Brain microvascular endothelial cell (primary cell): ENCODE data around the gene WNT7A.

Source experiments
- DNase-seq: peaks from one replicate; pipeline ENCODE4 v3.0.0-alpha.2; 2020
- H3K27ac ChIP-seq: fragments of 250-450 bp; sonication (Bioruptor Pico); 2 replicates; pipeline ENCODE4 v1.5.1; 2020; ENCODE audit warnings: mild to moderate bottlenecking, moderate library complexity
- H3K27me3 ChIP-seq: fragments of 250-450 bp; sonication (Bioruptor Pico); replicated peaks from 2 replicates; pipeline ENCODE4 v1.5.1; 2020; ENCODE audit warnings: mild to moderate bottlenecking
- H3K36me3 ChIP-seq: fragments of 250-450 bp; sonication (Bioruptor Pico); replicated peaks from 2 replicates; pipeline ENCODE4 v1.5.1; 2020; ENCODE audit warnings: mild to moderate bottlenecking
- H3K4me3 ChIP-seq: 2 replicates; pipeline ENCODE4 v1.5.1; 2011; ENCODE audit warnings: low read depth, mild to moderate bottlenecking, control low read depth, low read length, moderate library complexity
- in situ Hi-C: cut with HindIII; loops from 2 replicates; pipeline ENCODE4 v1.10.0; 2017; ENCODE audit warnings: low sequenced_read_pairs, low pct_ligation_motif_present
- TF ChIP-seq, protein P1 (sequence below): IDR thresholded peaks from 2 replicates; pipeline ENCODE4 v1.5.1; 2011; ENCODE audit warnings: low read depth, mild to moderate bottlenecking, moderate library complexity, low read length, control low read depth, inconsistent platforms; ENCODE audit errors: missing control alignments

WNT7A gene

DNA sequence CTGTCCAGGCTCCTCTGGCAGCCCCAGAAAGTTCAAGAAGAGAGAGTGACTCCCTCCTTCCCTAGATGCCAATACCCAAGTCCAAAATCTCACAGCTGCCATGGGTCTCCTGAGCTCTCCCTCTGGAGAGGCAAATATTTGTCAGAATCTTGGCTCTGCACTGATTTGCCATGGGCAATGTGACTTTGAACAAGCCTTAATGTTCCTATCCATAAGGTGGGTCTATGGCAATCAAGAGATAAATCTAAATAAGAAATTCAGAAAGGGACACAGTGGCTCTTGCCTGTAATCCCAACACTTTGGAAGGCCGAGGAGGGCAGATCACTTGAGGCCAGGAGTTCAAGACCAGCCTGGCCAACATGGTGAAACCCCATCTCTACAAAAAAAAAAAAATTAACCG, 12.4 kb upstream of the WNT7A start:
- Histone ChIP-seq H3K27me3 (peaks cover 6% of the 10 kb centered on the region), H3K27ac (no peak overlapping the region), H3K36me3 (no peaks in the 10 kb centered on the region), H3K4me3 (no peak overlapping the region)
- in situ Hi-C loops: no loop called here
- TF ChIP-seq, protein P1, sequence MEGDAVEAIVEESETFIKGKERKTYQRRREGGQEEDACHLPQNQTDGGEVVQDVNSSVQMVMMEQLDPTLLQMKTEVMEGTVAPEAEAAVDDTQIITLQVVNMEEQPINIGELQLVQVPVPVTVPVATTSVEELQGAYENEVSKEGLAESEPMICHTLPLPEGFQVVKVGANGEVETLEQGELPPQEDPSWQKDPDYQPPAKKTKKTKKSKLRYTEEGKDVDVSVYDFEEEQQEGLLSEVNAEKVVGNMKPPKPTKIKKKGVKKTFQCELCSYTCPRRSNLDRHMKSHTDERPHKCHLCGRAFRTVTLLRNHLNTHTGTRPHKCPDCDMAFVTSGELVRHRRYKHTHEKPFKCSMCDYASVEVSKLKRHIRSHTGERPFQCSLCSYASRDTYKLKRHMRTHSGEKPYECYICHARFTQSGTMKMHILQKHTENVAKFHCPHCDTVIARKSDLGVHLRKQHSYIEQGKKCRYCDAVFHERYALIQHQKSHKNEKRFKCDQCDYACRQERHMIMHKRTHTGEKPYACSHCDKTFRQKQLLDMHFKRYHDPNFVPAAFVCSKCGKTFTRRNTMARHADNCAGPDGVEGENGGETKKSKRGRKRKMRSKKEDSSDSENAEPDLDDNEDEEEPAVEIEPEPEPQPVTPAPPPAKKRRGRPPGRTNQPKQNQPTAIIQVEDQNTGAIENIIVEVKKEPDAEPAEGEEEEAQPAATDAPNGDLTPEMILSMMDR: no peak
- DNase-seq: no peak

- in situ Hi-C loops: no loop called here
- TF ChIP-seq, protein P1: no peak
- DNase-seq: no peak
- Histone ChIP-seq H3K4me3 (no peak overlapping the region), H3K36me3 (no peaks in the 10 kb centered on the region), H3K27ac (no peak overlapping the region), H3K27me3 (peaks cover 6% of the 10 kb centered on the region)
Measured at GRCh38 chr3:13891492-13892073, 11.7 kb upstream of the WNT7A start.

DNA sequence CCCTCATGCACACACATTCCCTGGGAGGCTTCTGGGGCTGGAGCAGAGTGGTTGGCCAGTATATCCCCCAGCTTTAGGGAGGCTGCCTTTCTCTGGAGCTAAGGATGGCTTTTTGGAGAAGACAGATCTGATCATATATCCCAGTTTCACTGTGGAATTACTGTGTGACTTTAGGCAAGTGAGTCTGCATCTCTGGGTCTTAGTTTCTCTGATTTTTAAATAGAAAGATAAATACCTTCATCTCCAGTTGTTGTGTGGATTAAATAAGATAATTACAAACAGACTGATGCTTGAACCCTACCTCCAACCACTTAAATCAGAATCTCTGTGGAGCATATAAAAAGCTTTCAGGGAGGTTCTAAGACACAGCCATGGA, 11.1 kb upstream of the WNT7A start:
- Histone ChIP-seq H3K4me3 (no peak overlapping the region), H3K36me3 (no peaks in the 10 kb centered on the region), H3K27me3 (peaks cover 6% of the 10 kb centered on the region), H3K27ac (no peak overlapping the region)
- TF ChIP-seq, protein P1: no peak
- in situ Hi-C loops: no loop called here
- no peak for DNase-seq

- TF ChIP-seq, protein P1: no peak
- no peak overlapping the region for H3K27ac ChIP-seq
- no peaks in the 10 kb centered on the region for H3K36me3 ChIP-seq
- DNase-seq: no peak
- H3K27me3 ChIP-seq: peaks cover 6% of the 10 kb centered on the region
- H3K4me3 ChIP-seq: no peak overlapping the region
- in situ Hi-C loops: no loop called here
Measured at GRCh38 chr3:13890377-13891016, 10.6 kb upstream of the WNT7A start.

DNA sequence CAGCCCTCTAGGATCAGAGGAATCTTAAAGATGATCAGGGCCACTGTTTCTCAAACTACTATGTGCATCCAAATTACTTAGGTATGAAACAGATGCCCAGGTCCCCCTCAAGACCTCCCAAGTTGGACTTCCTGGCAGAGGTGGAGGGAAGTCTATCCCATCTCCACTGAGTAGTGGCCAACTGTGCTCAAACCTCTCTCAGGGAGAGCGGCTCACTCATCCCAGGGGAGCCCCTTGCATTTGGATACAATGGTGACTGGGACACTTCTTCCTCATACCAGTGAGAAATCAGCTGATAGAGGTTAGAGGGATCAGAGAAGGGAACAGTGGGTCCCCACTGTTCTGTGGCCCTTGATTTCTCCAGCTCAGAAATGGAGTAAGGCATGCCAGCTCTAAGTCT, 8.7 kb upstream of the WNT7A start:
- Histone ChIP-seq H3K36me3 (no peaks in the 10 kb centered on the region), H3K4me3 (no peak overlapping the region), H3K27ac (no peak overlapping the region), H3K27me3 (no peaks in the 10 kb centered on the region)
- TF ChIP-seq, protein P1: no peak
- in situ Hi-C loops: no loop called here
- no peak for DNase-seq
